Ascending aorta (tissue), 2 donors: ENCODE data around the gene CYB561D2. TPM values are rescaled to one million over a fixed set of nuclear protein-coding genes. Genes with fewer than 3 reads are reported as not detected.
A peak's percentile ranks its signal among the peaks of the same experiment; 100 is the strongest.

Experiments used
- DNase-seq, 2 donors: peaks; one replicate each; pipeline ENCODE4 v3.0.0-alpha.2; 2019; ENCODE audit warnings: low spot score in 2 of 2
- H3K27ac ChIP-seq, 2 donors: fragments of 200-600 bp; sonication (generic); one replicate each; pipeline ENCODE4 v1.5.1; 2016 to 2017; ENCODE audit warnings: mild to moderate bottlenecking in 1 of 2
- H3K27me3 ChIP-seq: fragments of 200-600 bp; sonication (generic); one replicate; pipeline ENCODE4 v1.5.1; 2017
- H3K36me3 ChIP-seq, 2 donors: fragments of 200-600 bp; sonication (generic); one replicate each; pipeline ENCODE4 v1.5.1; 2016
- H3K4me1 ChIP-seq, 2 donors: fragments of 200-600 bp; sonication (generic); one replicate each; pipeline ENCODE4 v1.5.1; 2016 to 2017; ENCODE audit warnings: mild to moderate bottlenecking in 1 of 2
- H3K4me3 ChIP-seq, 2 donors: fragments of 200-600 bp; sonication (generic); one replicate each; pipeline ENCODE4 v1.5.1; 2016 to 2017; ENCODE audit warnings: mild to moderate bottlenecking in 1 of 2
- H3K9me3 ChIP-seq, 2 donors: fragments of 200-600 bp; sonication (generic); one replicate each; pipeline ENCODE4 v1.5.1; 2016
- intact Hi-C: fragments of 100-400 bp; cut with DNase I; formaldehyde crosslinking; loops from one replicate; pipeline ENCODE4 v1.15.1; 2023
- total RNA-seq: library from RNA; depleted of rRNA; stranded (reverse); fragments of >200 nt; gene quantifications from one replicate; pipeline ENCODE4 v1.1.0, GENCODE V29; 2016
- TF ChIP-seq, protein P1 (sequence below), 3 experiments: fragments of 200-600 bp in 2 of 3; fragments of 450-650 bp in 1 of 3; sonication (generic) in 2 of 3; IDR thresholded peaks; one replicate each; pipeline ENCODE4 v1.5.1; 2016 to 2019; ENCODE audit warnings: antibody characterized with exemption in 3 of 3, mild to moderate bottlenecking in 1 of 3, moderate library complexity in 1 of 3

The CYB561D2 gene
- total RNA-seq, 1 donor from 2014 or later = 20.2 TPM

DNA sequence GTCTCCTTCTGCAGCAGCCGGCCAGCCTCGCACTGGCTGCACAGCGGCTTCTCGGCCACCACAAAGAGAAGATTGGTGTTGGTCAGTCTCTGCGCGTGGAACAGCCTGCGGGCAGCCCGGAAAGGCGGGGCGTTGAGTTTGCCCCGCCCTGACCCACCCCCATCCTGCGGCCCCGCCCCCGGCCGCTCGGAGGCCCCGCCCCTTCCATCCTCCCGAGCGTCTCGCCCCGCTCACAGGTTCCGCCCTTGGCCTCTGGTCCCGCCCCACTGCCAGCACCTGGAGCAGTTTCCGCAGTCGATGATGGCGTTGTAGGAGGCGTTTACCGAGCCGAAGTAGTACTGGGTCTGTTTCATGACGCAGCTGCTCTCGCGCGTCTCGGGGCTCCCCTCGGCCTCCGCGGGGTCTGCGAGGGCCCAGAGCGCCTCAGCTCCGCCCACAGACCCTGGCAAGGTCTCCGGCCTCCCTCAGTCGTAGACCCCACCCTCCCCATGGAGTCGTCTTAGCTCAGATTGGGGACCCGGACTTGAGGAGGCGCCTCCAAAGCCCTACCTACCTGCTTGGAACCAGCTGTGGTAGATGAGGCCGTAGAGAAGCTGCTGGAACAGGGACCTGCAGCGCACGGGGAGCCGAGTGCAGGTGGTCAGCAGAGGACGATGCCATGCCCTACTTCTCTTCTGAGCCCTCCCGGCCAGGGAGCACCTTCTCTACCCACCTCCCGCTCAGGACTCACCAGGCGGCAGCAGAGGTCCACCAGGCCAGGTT is 14.6 kb downstream of the CYB561D2 start:
- peak overlapping the region in 1 of 2 donors; percentile 56 for H3K27ac ChIP-seq
- intact Hi-C loops = loop anchor here (2.0 kb wide), 1 partner anchor 138 kb away; the partner anchor contains the start of gene CACNA2D2
- TF ChIP-seq, protein P1, sequence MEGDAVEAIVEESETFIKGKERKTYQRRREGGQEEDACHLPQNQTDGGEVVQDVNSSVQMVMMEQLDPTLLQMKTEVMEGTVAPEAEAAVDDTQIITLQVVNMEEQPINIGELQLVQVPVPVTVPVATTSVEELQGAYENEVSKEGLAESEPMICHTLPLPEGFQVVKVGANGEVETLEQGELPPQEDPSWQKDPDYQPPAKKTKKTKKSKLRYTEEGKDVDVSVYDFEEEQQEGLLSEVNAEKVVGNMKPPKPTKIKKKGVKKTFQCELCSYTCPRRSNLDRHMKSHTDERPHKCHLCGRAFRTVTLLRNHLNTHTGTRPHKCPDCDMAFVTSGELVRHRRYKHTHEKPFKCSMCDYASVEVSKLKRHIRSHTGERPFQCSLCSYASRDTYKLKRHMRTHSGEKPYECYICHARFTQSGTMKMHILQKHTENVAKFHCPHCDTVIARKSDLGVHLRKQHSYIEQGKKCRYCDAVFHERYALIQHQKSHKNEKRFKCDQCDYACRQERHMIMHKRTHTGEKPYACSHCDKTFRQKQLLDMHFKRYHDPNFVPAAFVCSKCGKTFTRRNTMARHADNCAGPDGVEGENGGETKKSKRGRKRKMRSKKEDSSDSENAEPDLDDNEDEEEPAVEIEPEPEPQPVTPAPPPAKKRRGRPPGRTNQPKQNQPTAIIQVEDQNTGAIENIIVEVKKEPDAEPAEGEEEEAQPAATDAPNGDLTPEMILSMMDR (IDR thresholded peaks at IDR 0.05) = no peak
- peak overlapping the region; percentile 65 to 73 for H3K4me3 ChIP-seq
- H3K36me3 ChIP-seq = no peaks in the 10 kb centered on the region
- peak; percentile 57 to 87 for DNase-seq
- no peaks in the 10 kb centered on the region for H3K9me3 ChIP-seq
- H3K27me3 ChIP-seq = no peaks in the 10 kb centered on the region
- H3K4me1 ChIP-seq = peaks cover 0 to 14% of the 10 kb centered on the region in 2 donors

DNA sequence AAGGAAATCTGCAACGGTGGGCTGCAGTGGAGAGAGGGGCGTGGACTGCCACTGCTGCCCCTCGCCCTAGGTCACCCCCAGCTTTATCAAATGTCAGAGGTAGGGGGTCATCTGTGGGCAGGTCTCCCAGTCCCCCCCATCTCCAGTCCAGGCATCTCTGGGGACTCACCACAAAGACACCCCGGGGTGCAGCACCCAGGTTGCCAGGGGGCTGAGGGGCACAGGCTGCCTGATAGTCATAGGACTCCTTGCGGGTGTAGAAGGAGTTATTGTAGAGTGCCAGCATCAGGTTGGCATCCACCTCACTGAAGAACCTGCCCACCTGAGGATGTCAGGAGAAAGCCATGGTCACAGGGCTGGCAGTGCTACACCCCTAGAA is 15.2 kb downstream of the CYB561D2 start:
- Histone ChIP-seq H3K4me1 (peaks cover 0 to 14% of the 10 kb centered on the region in 2 donors), H3K27ac (no peak overlapping the region), H3K4me3 (peak overlapping the region; percentile 65 to 73), H3K9me3 (no peaks in the 10 kb centered on the region), H3K36me3 (no peaks in the 10 kb centered on the region), H3K27me3 (no peaks in the 10 kb centered on the region)
- no peak for DNase-seq
- TF ChIP-seq, protein P1 (IDR thresholded peaks at IDR 0.05) = no peak
- intact Hi-C loops = loop anchor here (2.0 kb wide), 1 partner anchor 137 kb away; the partner anchor contains the start of gene CACNA2D2

DNA sequence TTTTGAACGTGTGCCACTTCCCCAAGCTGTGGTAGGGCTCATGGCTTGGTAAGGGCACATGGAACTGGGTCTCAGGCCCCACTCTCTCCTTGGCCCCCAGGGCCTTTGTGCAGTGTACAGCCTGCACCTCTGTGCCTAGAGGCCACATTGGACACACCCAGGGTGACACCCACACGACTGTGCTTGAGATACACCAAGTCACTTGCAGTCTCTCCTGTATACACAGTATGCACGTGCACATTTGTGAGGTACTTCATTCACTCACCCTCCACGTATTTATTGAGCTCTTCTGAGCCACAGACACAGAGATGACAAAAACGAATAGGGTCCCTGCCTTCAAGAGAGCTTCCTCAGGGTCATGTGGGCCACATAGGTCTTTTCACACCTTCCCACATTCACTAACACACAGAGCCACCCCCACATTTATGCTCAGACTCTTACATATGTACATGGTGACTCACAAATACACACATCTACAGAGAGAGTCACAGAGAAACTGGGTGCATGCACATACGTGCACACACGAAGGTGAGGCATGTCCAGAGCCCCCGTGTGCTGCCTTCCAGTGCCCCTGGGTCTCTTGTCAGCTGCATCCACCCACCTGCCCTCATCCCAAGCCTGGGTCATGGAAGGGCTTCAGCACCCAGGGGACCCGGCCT is 18.5 kb downstream of the CYB561D2 start:
- intact Hi-C loops = no loop called here
- DNase-seq = no peak
- Histone ChIP-seq H3K27me3 (no peaks in the 10 kb centered on the region), H3K4me1 (peaks cover 0 to 14% of the 10 kb centered on the region in 2 donors), H3K9me3 (no peaks in the 10 kb centered on the region), H3K36me3 (no peaks in the 10 kb centered on the region), H3K27ac (no peak overlapping the region), H3K4me3 (no peak overlapping the region)
- TF ChIP-seq, protein P1 (IDR thresholded peaks at IDR 0.05) = no peak

DNA sequence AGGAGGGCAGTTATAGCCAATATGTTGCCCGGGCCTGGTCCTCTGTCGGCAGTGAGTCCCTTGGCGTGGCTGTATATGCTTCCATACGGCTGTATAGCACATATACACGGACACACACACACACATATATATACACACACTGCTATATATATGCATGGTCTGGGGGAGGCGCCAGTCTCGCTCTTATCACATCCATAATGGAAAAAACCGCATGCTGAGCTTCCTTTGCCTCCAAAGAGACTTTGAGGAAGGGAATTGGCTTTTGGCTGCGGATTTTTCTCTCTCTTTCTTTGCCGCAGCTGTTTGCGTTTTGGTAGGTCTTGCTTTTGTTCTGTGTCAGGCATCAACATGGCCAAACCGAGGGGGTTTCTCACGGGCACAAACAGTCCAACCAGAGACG is 19.9 kb downstream of the CYB561D2 start:
- Histone ChIP-seq H3K27ac (no peak overlapping the region), H3K36me3 (no peaks in the 10 kb centered on the region), H3K27me3 (no peaks in the 10 kb centered on the region), H3K9me3 (no peaks in the 10 kb centered on the region), H3K4me1 (peaks cover 0 to 3% of the 10 kb centered on the region in 2 donors), H3K4me3 (no peak overlapping the region)
- TF ChIP-seq, protein P1 (IDR thresholded peaks at IDR 0.05) = no peak
- DNase-seq = no peak
- intact Hi-C loops = no loop called here

DNA sequence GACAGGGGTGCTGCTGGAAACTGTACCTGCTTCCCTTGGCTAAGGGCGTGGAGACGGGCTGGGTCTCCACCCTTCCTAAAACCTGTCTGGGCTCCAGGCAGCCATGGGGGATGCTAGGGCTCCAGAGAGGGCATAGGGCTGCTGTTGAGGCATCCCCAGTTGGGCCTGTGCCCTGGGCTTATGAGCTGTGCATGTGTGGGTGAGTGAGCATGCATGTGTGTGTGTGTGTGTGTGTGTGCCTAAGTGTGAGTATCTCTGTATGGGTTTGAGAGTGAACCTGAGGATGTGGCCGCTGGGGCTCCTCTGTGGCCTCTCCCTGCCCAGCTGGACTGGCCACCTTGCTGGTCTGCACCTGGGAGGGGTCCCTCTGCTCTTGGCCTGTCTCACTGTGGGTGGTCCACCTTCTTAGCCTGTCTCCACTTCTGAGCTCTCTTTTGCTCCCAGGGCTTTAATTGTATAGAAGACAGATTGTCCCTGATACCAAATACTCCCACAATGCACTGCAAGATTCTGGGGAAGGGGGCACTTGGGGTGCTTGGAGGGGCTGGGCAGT is 20.5 kb downstream of the CYB561D2 start:
- Histone ChIP-seq H3K36me3 (no peaks in the 10 kb centered on the region), H3K27ac (no peak overlapping the region), H3K4me3 (no peak overlapping the region), H3K9me3 (no peaks in the 10 kb centered on the region), H3K27me3 (no peaks in the 10 kb centered on the region), H3K4me1 (no peaks in the 10 kb centered on the region)
- no peak for DNase-seq
- intact Hi-C loops = no loop called here
- TF ChIP-seq, protein P1 (IDR thresholded peaks at IDR 0.05) = no peak
